SU-DHL-6 (cell line): Measurements from ENCODE around the gene SUV39H1.
A peak's percentile ranks its signal among the peaks of the same experiment; 100 is the strongest.

Experiments
- H2AFZ ChIP-seq: fragments of 200-600 bp; sonication (generic); 2 replicates; pipeline ENCODE4 v1.6.1; 2014; ENCODE audit warnings: low read depth, mild to moderate bottlenecking, moderate library complexity, mixed read lengths, antibody characterized with exemption, low read length; ENCODE audit not compliant: severe bottlenecking
- H3F3A ChIP-seq: fragments of 200-600 bp; shearing (Covaris generic); 2 replicates; pipeline ENCODE4 v1.6.0; 2016; ENCODE audit warnings: antibody characterized with exemption, mild to moderate bottlenecking; ENCODE audit not compliant: insufficient read depth
- H3K27ac ChIP-seq: fragments of 200-600 bp; sonication (generic); 2 replicates; pipeline ENCODE4 v1.5.1; 2016; ENCODE audit warnings: low read depth, mild to moderate bottlenecking, low read length, moderate library complexity, mixed read lengths
- H3K27me3 ChIP-seq: fragments of 200-600 bp; sonication (generic), shearing (Covaris generic); 2 replicates; pipeline ENCODE4 v1.6.0; 2014; ENCODE audit warnings: mild to moderate bottlenecking, low read length
- H3K36me3 ChIP-seq: fragments of 200-600 bp; sonication (generic); 2 replicates; pipeline ENCODE4 v1.6.1; 2014; ENCODE audit warnings: mild to moderate bottlenecking, low read length, mixed read lengths
- H3K4me2 ChIP-seq: fragments of 300-600, 200-600 bp; shearing (Covaris generic), sonication (generic); 2 replicates; pipeline ENCODE4 v1.6.0; 2014; ENCODE audit warnings: low read length, low read depth, mild to moderate bottlenecking; ENCODE audit not compliant: poor library complexity, severe bottlenecking
- H3K4me3 ChIP-seq: fragments of 200-600 bp; sonication (generic); 2 replicates; pipeline ENCODE4 v1.5.1; 2014; ENCODE audit warnings: antibody characterized with exemption, low read length, mild to moderate bottlenecking, mixed read lengths; ENCODE audit not compliant: insufficient read depth, poor library complexity, severe bottlenecking
- H3K79me2 ChIP-seq: fragments of 200-600 bp; sonication (generic); 2 replicates; pipeline ENCODE4 v1.6.1; 2014; ENCODE audit warnings: mild to moderate bottlenecking, low read length, moderate library complexity; ENCODE audit not compliant: insufficient read depth
- H3K9ac ChIP-seq: fragments of 200-600 bp; sonication (generic); 2 replicates; pipeline ENCODE4 v1.7.0; 2014; ENCODE audit warnings: mild to moderate bottlenecking, low read length
- H3K9me2 ChIP-seq: fragments of 200-600 bp; sonication (generic); replicated peaks from 2 replicates; pipeline ENCODE4 v1.6.1; 2014; ENCODE audit warnings: low read length; ENCODE audit not compliant: insufficient read depth
- H3K9me3 ChIP-seq: fragments of 200-600 bp; sonication (generic); 2 replicates; pipeline ENCODE4 v1.6.1; 2014; ENCODE audit warnings: low read length, mixed read lengths; ENCODE audit not compliant: insufficient read depth
- H4K20me1 ChIP-seq: fragments of 200-600 bp; sonication (generic); 2 replicates; pipeline ENCODE4 v1.6.1; 2014; ENCODE audit warnings: low read depth, mild to moderate bottlenecking, antibody characterized with exemption, low read length, moderate library complexity, mixed read lengths
- EZH2phosphoT487 ChIP-seq: fragments of 200-600 bp; sonication (generic), shearing (Covaris generic); conservative IDR thresholded peaks from 2 replicates; pipeline ENCODE4 v1.6.1; 2018; ENCODE audit warnings: mild to moderate bottlenecking, antibody characterized with exemption, low read length, moderate library complexity, mixed read lengths
- TF ChIP-seq, protein P1 (sequence below): fragments of 200-600 bp; sonication (generic); IDR thresholded peaks from one replicate; pipeline ENCODE4 v1.5.1; 2017; ENCODE audit warnings: antibody characterized with exemption, mild to moderate bottlenecking, low read length, moderate library complexity; ENCODE audit not compliant: insufficient read depth, poor library complexity, severe bottlenecking

SUV39H1 gene

GRCh38 chrX:48736878-48737212 is 40.3 kb downstream of the SUV39H1 start:
- H3K9me3 ChIP-seq: no peaks in the 10 kb centered on the region
- peak overlapping the region; percentile 53 for H3K4me3 ChIP-seq
- no peaks in the 10 kb centered on the region for H3F3A ChIP-seq
- no peaks in the 10 kb centered on the region for H3K36me3 ChIP-seq
- no peaks in the 10 kb centered on the region for H3K9me2 ChIP-seq
- peak overlapping the region; percentile 40 for H3K27ac ChIP-seq
- H3K4me2 ChIP-seq: peak overlapping the region; percentile 76
- no peaks in the 10 kb centered on the region for H3K79me2 ChIP-seq
- H4K20me1 ChIP-seq: no peaks in the 10 kb centered on the region
- TF ChIP-seq, protein P1, sequence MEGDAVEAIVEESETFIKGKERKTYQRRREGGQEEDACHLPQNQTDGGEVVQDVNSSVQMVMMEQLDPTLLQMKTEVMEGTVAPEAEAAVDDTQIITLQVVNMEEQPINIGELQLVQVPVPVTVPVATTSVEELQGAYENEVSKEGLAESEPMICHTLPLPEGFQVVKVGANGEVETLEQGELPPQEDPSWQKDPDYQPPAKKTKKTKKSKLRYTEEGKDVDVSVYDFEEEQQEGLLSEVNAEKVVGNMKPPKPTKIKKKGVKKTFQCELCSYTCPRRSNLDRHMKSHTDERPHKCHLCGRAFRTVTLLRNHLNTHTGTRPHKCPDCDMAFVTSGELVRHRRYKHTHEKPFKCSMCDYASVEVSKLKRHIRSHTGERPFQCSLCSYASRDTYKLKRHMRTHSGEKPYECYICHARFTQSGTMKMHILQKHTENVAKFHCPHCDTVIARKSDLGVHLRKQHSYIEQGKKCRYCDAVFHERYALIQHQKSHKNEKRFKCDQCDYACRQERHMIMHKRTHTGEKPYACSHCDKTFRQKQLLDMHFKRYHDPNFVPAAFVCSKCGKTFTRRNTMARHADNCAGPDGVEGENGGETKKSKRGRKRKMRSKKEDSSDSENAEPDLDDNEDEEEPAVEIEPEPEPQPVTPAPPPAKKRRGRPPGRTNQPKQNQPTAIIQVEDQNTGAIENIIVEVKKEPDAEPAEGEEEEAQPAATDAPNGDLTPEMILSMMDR: no peak
- no peak for TF ChIP-seq EZH2phosphoT487
- peak overlapping the region; percentile 77 for H2AFZ ChIP-seq
- H3K27me3 ChIP-seq: no peaks in the 10 kb centered on the region
- peak overlapping the region; percentile 56 for H3K9ac ChIP-seq

DNA sequence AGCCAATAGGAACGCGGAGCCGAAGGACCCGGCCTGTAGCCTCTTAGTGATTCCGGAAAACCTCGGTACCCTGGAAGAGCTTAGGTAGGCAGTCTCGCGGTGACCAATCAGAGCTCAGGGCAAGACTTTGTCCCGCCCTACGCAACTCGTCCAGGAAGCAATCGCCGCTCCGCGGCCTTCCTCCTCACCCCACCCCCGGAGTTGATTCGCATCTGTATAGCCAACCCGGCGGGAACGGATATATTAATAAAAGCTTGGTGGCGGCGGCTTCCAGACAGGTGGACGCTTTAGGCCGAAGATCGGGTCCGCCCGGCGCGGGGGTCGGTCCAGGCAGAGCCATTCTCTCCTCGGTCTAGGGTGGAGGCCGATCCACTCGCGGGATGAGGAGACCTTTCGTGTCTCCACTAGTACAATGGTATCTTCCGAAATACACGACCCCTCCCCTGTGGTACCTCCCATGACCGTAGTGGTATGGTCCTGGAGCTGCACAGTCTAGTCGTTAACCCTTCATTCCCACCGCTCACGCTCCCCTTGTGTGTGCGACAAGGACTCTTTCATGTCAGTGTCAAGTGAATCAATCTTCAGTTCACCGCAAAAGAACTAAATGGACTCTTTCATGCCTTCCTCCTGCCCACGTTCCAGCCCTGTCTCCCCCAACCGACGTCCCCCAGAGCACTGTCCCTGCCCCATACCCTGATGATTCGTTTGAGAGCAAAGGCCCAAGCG is 40.8 kb downstream of the SUV39H1 start:
- no peaks in the 10 kb centered on the region for H3K79me2 ChIP-seq
- peak overlapping the region; percentile 86 for H3K27ac ChIP-seq
- H3K4me3 ChIP-seq: peak overlapping the region; percentile 66
- no peaks in the 10 kb centered on the region for H4K20me1 ChIP-seq
- H3F3A ChIP-seq: no peaks in the 10 kb centered on the region
- H3K9me3 ChIP-seq: no peaks in the 10 kb centered on the region
- peak overlapping the region; percentile 92 for H3K4me2 ChIP-seq
- peak overlapping the region; percentile 65 for H3K9ac ChIP-seq
- TF ChIP-seq, protein P1: no peak
- TF ChIP-seq EZH2phosphoT487: no peak
- peak overlapping the region; percentile 83 for H2AFZ ChIP-seq
- no peaks in the 10 kb centered on the region for H3K36me3 ChIP-seq
- H3K9me2 ChIP-seq: no peaks in the 10 kb centered on the region
- no peaks in the 10 kb centered on the region for H3K27me3 ChIP-seq

- Histone ChIP-seq H3K9me3 (no peaks in the 10 kb centered on the region), H3K4me2 (peak overlapping the region; percentile 92), H2AFZ (peak overlapping the region; percentile 83), H3F3A (no peaks in the 10 kb centered on the region), H4K20me1 (no peaks in the 10 kb centered on the region), H3K79me2 (no peaks in the 10 kb centered on the region), H3K9ac (peak overlapping the region; percentile 65), H3K27ac (peak overlapping the region; percentile 86), H3K36me3 (no peaks in the 10 kb centered on the region), H3K27me3 (no peaks in the 10 kb centered on the region), H3K4me3 (peak overlapping the region; percentile 66), H3K9me2 (no peaks in the 10 kb centered on the region)
- TF ChIP-seq, protein P1: no peak
Observed at GRCh38 chrX:48737940-48738339, 41.4 kb downstream of the SUV39H1 start.
